Trophoblast cell (in vitro differentiated cells and primary cell): Measurements from ENCODE around the gene RPRD1B.

ENCODE experiments used
- DNase-seq, 2 donors: peaks; one replicate each; pipeline ENCODE4 v3.0.0-alpha.2; 2016
- H2AFZ ChIP-seq: 2 replicates; pipeline ENCODE4 v1.6.1; 2013; ENCODE audit warnings: low read length, moderate library complexity, mild to moderate bottlenecking; ENCODE audit not compliant: insufficient read depth, poor library complexity
- H2AK5ac ChIP-seq: 2 replicates; pipeline ENCODE4 v1.6.1; 2013; ENCODE audit warnings: mild to moderate bottlenecking, low read length
- H2BK120ac ChIP-seq: 2 replicates; pipeline ENCODE4 v1.6.1; 2013; ENCODE audit warnings: low read length, mild to moderate bottlenecking, moderate library complexity; ENCODE audit not compliant: insufficient read depth, poor library complexity
- H2BK12ac ChIP-seq: 2 replicates; pipeline ENCODE4 v1.6.1; 2013; ENCODE audit warnings: mild to moderate bottlenecking, low read length, moderate library complexity
- H2BK5ac ChIP-seq: 2 replicates; pipeline ENCODE4 v1.6.1; 2013; ENCODE audit warnings: low read length, low read depth, moderate library complexity, mild to moderate bottlenecking; ENCODE audit not compliant: poor library complexity
- H3K14ac ChIP-seq: 2 replicates; pipeline ENCODE4 v1.6.1; 2013; ENCODE audit warnings: mild to moderate bottlenecking, low read length
- H3K18ac ChIP-seq: 2 replicates; pipeline ENCODE4 v1.6.1; 2013; ENCODE audit warnings: mild to moderate bottlenecking, low read length
- H3K23ac ChIP-seq: 2 replicates; pipeline ENCODE4 v1.6.1; 2013; ENCODE audit warnings: low read length
- H3K27ac ChIP-seq: 2 replicates; pipeline ENCODE4 v1.5.1; 2013; ENCODE audit warnings: low read depth, mild to moderate bottlenecking, inconsistent platforms, low read length, moderate library complexity
- H3K27me3 ChIP-seq: 2 replicates; pipeline ENCODE4 v1.6.1; 2013; ENCODE audit warnings: inconsistent platforms, mild to moderate bottlenecking, low read length, moderate library complexity; ENCODE audit not compliant: insufficient read depth
- H3K36me3 ChIP-seq, 2 experiments: 1 replicate in 1 of 2; 2 replicates in 1 of 2; pipeline ENCODE4 v1.6.1; 2013; ENCODE audit warnings: low read length in 2 of 2, mild to moderate bottlenecking in 2 of 2, moderate library complexity in 1 of 2; ENCODE audit not compliant: insufficient read depth in 2 of 2, control insufficient read depth in 1 of 2
- H3K4ac ChIP-seq: 2 replicates; pipeline ENCODE4 v1.6.1; 2013; ENCODE audit warnings: low read depth, mild to moderate bottlenecking, low read length, moderate library complexity
- H3K4me1 ChIP-seq, 2 experiments: 1 replicate in 1 of 2; 2 replicates in 1 of 2; pipeline ENCODE4 v1.6.1; 2013; ENCODE audit warnings: low read length in 2 of 2, mild to moderate bottlenecking in 2 of 2, moderate library complexity in 1 of 2; ENCODE audit not compliant: insufficient read depth in 2 of 2, control insufficient read depth in 1 of 2
- H3K4me2 ChIP-seq: 2 replicates; pipeline ENCODE4 v1.6.1; 2013; ENCODE audit warnings: inconsistent platforms, mild to moderate bottlenecking, low read length, moderate library complexity
- H3K4me3 ChIP-seq: 2 replicates; pipeline ENCODE4 v1.5.1; 2013; ENCODE audit warnings: mild to moderate bottlenecking, low read depth, low read length, inconsistent platforms
- H3K79me1 ChIP-seq: one replicate; pipeline ENCODE4 v1.6.1; 2013; ENCODE audit warnings: low read length
- H3K79me2 ChIP-seq: 2 replicates; pipeline ENCODE4 v1.6.1; 2013; ENCODE audit warnings: low read length, mild to moderate bottlenecking; ENCODE audit not compliant: control insufficient read depth, insufficient read depth, poor library complexity
- H3K9ac ChIP-seq: 2 replicates; pipeline ENCODE4 v1.6.1; 2013; ENCODE audit warnings: mild to moderate bottlenecking, low read length
- H3K9me3 ChIP-seq: 2 replicates; pipeline ENCODE4 v1.6.1; 2013; ENCODE audit warnings: low read depth, mild to moderate bottlenecking, control low read depth, inconsistent platforms, low read length; ENCODE audit not compliant: insufficient read depth
- H4K12ac ChIP-seq: 2 replicates; pipeline ENCODE4 v1.6.1; 2013; ENCODE audit warnings: low read depth, mild to moderate bottlenecking, low read length, moderate library complexity
- H4K8ac ChIP-seq: 2 replicates; pipeline ENCODE4 v1.6.1; 2013; ENCODE audit warnings: low read depth, mild to moderate bottlenecking, low read length, moderate library complexity
- H4K91ac ChIP-seq: one replicate; pipeline ENCODE4 v1.6.1; 2013; ENCODE audit warnings: low read depth, mild to moderate bottlenecking, low read length, moderate library complexity
- WGBS: extraction: QIAGEN DNeasy Blood & Tissue Kit; methylation state at CpG from one replicate; pipeline ENCODE4 v1.1.7; 2013; ENCODE audit warnings: missing lambda C conversion rate; ENCODE audit not compliant: insufficient read length, insufficient coverage; ENCODE audit errors: extremely low coverage; 5-methylcytosine and 5-hydroxymethylcytosine counted together

RPRD1B gene

DNA sequence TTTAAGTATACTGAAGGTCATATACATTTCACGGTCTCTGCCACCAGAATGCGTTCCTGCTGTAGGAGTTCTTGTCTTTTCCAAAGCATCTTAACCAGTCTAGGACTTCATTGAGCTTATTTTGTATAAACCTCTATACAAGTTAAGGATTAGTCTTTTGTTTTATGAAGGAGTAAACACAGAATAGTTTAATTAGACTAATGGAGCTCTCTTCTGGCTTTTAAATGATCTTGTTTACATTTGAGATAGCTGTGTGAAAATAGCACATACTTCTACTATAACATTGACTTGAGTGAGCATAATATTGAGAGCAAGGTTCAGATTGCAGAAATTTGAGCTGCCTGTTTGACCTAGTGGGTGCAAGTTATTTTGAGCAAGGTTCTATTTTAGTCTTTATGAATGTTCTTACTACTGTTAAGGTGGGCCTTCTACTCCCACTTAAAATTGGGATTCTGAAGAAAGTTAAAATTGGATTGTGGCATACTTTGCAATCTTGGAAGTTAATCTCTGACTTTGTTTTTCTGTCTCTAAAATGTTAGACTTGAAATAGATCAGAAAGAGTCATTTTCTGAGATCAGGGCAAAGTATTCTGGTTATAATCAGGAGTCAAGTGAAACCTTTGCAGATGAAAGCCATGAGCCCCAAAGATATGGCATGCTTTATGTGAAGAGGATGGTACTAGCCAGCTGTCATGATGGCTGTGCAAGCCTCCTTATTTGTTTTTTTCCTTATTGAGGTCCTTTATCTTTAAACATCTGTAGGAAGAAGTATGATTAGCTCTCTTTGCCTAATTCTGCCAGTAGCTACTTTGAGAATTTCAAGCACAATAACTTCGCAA lies 41.8 kb downstream of the RPRD1B start:
- Histone ChIP-seq H3K9ac (no peak overlapping the region), H2AFZ (no peak overlapping the region), H3K14ac (no peak overlapping the region), H2BK5ac (no peak overlapping the region), H3K79me2 (peaks cover 2% of the 10 kb centered on the region), H3K27me3 (no peaks in the 10 kb centered on the region), H3K36me3 (peaks cover 10 to 16% of the 10 kb centered on the region in 2 experiments), H4K91ac (no peak overlapping the region), H3K79me1 (peaks cover 4% of the 10 kb centered on the region), H3K18ac (no peak overlapping the region), H3K9me3 (no peaks in the 10 kb centered on the region), H2BK120ac (no peak overlapping the region), H2BK12ac (no peak overlapping the region), H4K8ac (no peak overlapping the region), H3K4me3 (no peak overlapping the region), H3K27ac (no peak overlapping the region), H3K23ac (no peak overlapping the region), H3K4ac (no peak overlapping the region), H2AK5ac (no peak overlapping the region), H4K12ac (no peak overlapping the region), H3K4me1 (peaks cover 3 to 6% of the 10 kb centered on the region in 2 experiments), H3K4me2 (no peak overlapping the region)
- DNase-seq: no peak
- WGBS: no CpG with 5 or more reads among the region's 3 CpGs

DNA sequence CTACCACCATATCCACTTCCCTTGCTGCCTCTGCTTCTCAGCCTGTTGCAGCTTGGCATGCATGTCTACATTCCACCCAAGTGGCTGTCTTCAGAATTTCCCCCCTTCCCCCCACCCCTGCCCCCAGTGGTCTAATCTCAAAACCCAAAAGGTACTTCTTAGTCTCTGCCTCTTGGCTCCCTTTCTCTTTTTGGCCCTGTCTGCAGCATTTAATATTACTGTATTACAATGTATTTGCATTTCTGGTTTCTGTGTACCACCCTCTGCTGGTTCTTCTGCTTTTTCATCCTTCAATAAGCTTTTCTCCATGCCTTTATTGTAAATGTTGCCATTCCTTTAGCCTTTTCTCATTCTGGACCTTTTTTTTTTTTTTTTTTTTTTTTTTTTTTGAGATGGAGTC lies 43.0 kb downstream of the RPRD1B start:
- no peak overlapping the region for H3K23ac ChIP-seq
- no peak for DNase-seq
- peaks cover 2% of the 10 kb centered on the region for H3K79me2 ChIP-seq
- no peak overlapping the region for H2BK5ac ChIP-seq
- H3K9me3 ChIP-seq: no peaks in the 10 kb centered on the region
- no peak overlapping the region for H2AFZ ChIP-seq
- H4K12ac ChIP-seq: no peak overlapping the region
- H4K91ac ChIP-seq: no peak overlapping the region
- H3K14ac ChIP-seq: no peak overlapping the region
- peaks cover 3 to 6% of the 10 kb centered on the region in 2 experiments for H3K4me1 ChIP-seq
- no peak overlapping the region for H2AK5ac ChIP-seq
- no peak overlapping the region for H3K4me3 ChIP-seq
- no peak overlapping the region for H4K8ac ChIP-seq
- H3K18ac ChIP-seq: no peak overlapping the region
- no peaks in the 10 kb centered on the region for H3K27me3 ChIP-seq
- no peak overlapping the region for H2BK120ac ChIP-seq
- peaks cover 4% of the 10 kb centered on the region for H3K79me1 ChIP-seq
- H3K36me3 ChIP-seq: peaks cover 10 to 14% of the 10 kb centered on the region in 2 experiments
- H3K4ac ChIP-seq: no peak overlapping the region
- no peak overlapping the region for H2BK12ac ChIP-seq
- no peak overlapping the region for H3K27ac ChIP-seq
- H3K9ac ChIP-seq: no peak overlapping the region
- no peak overlapping the region for H3K4me2 ChIP-seq

DNA sequence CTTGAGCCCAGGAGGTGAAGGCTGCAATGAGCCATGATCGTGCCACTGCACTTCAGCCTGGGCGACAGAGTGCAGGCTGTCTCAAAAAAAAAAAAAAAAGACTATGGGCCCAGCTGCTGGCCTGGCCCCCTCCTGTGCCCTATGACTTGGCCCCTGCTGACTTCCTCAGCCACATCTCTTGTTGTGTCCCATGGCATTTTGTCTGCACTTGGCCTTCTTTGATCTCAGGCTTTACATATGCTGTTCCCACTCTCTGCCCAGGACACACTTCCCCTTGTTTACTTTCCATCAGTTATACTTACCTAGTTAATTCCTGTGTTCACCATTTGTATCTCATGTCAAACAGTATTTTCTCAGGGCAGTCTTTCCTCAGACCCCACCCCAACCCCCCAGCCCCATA lies 44.5 kb downstream of the RPRD1B start:
- Histone ChIP-seq H3K36me3 (peaks cover 10 to 14% of the 10 kb centered on the region in 2 experiments), H3K9ac (no peak overlapping the region), H3K79me2 (peaks cover 2% of the 10 kb centered on the region), H3K23ac (no peak overlapping the region), H2BK5ac (no peak overlapping the region), H3K18ac (no peak overlapping the region), H3K14ac (no peak overlapping the region), H2BK120ac (no peak overlapping the region), H4K8ac (no peak overlapping the region), H3K79me1 (peaks cover 4% of the 10 kb centered on the region), H3K4me2 (no peak overlapping the region), H3K9me3 (no peaks in the 10 kb centered on the region), H3K27me3 (no peaks in the 10 kb centered on the region), H4K12ac (no peak overlapping the region), H3K4me3 (no peak overlapping the region), H4K91ac (no peak overlapping the region), H2AK5ac (no peak overlapping the region), H3K4ac (no peak overlapping the region), H3K27ac (no peak overlapping the region), H2BK12ac (no peak overlapping the region), H3K4me1 (peaks cover 3 to 6% of the 10 kb centered on the region in 2 experiments), H2AFZ (no peak overlapping the region)
- WGBS: no CpG with 5 or more reads among the region's 2 CpGs
- no peak for DNase-seq

DNA sequence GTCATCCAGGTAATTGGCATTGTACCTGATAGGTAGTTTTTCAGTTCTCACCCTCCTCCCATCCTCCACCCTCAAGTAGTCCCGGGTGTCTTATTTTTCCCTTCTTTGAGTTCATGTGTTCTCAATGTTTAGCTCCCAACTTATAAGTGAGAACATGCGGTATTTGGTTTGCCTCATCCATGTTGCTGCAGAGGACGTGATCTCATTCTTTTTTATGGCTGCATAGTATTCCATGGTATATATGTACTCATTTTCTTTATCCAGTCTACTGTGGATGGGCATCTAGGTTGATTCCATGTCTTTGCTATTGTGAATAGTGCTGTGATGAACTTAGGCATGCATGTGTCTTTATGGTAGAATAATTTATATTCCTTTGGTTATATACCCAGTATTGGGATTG lies 45.8 kb downstream of the RPRD1B start:
- no peak overlapping the region for H3K14ac ChIP-seq
- no peak overlapping the region for H3K27ac ChIP-seq

More for the DNA sequence above, 45.8 kb downstream of the RPRD1B start:
- H2BK5ac ChIP-seq: no peak overlapping the region
- H3K9me3 ChIP-seq: no peaks in the 10 kb centered on the region
- H2AK5ac ChIP-seq: no peak overlapping the region
- no peak overlapping the region for H2AFZ ChIP-seq
- WGBS: no CpG with 5 or more reads among the region's 3 CpGs
- H3K27me3 ChIP-seq: no peaks in the 10 kb centered on the region
- no peak overlapping the region for H3K18ac ChIP-seq
- peaks cover 6% of the 10 kb centered on the region for H3K79me2 ChIP-seq
- H3K36me3 ChIP-seq: peaks cover 12 to 14% of the 10 kb centered on the region in 2 experiments
- H3K23ac ChIP-seq: no peak overlapping the region
- no peak overlapping the region for H3K4me2 ChIP-seq
- no peak overlapping the region for H4K8ac ChIP-seq
- no peak for DNase-seq
- H4K12ac ChIP-seq: no peak overlapping the region
- no peak overlapping the region for H3K9ac ChIP-seq
- peaks cover 9% of the 10 kb centered on the region for H3K79me1 ChIP-seq
- H4K91ac ChIP-seq: no peak overlapping the region
- peaks cover 9 to 12% of the 10 kb centered on the region in 2 experiments for H3K4me1 ChIP-seq
- no peak overlapping the region for H2BK120ac ChIP-seq
- no peak overlapping the region for H2BK12ac ChIP-seq
- no peak overlapping the region for H3K4me3 ChIP-seq
- H3K4ac ChIP-seq: no peak overlapping the region
